Activated gamma-delta T cell treated with Interleukin-2 at 50 U/mL for 16 hours (primary cell): ENCODE results near the gene ZBTB40.

Source experiments
- DNase-seq: peaks from one replicate; pipeline ENCODE4 v3.0.0-alpha.2; 2020

Gene ZBTB40

DNA sequence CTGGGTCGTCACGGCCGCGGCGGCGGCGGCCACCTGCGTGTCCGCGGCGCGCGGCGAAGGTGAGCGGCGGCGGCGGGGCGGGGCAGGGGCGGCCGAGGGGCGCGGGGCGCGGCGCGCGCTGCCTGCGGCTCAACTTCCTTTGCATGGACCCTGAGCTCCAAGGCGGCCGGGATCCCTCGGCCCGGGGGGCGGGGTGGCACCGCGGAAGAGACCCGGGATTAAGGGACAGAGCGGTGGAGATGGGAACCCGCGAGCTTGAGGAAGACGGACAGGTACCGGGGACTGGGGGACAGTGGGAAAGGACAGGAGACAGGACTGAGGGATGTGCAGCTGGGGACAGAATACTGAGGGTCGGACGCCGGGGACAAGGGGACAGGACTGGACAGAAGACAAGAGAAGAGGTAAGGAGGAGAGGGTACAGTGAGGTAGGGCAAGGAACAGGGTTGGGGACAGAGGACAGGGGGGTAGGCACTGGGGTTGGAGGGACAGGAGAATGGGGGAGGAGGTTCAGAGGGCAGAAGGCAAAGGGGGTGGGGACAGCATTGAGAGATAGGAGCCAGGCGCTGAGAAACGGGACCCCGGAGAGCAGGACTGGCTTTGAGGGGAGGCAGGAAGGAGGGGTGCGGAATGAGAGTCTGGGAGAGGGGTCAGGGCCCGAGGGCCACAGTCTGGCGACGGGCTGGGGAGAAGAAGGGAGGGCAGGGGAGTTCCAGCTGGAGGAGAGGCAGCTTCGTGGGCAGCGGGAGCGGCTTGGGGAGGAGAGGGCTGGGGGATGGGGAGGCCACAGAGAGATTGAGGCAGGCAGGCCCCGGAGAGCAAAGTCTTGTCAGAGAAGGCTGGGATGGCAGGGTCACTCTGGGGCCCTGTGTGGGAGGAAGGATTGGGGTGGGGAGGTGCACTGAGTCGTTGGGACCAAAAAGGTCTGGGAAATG, 112.3 kb downstream of the ZBTB40 start:
- no peak for DNase-seq

DNA sequence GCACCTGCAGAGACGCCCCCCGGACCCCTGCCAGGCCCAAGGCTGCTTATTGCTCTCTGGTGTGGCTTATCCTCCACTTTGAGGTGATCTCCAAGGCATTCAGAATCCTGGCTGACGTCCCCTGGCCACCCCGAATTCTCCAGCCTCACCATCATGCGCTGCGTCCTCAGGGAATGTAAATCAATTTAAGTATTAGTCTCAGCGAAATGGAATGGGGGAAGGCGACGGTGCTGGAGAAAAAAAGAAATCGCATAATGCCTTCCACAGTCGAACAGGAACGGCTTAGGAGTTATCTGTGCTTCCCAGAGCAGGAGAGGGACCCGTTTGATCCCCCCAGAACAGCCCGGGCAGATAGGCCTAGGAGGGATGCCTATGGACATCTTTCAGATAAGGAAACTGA, 114.5 kb downstream of the ZBTB40 start:
- DNase-seq: no peak

DNA sequence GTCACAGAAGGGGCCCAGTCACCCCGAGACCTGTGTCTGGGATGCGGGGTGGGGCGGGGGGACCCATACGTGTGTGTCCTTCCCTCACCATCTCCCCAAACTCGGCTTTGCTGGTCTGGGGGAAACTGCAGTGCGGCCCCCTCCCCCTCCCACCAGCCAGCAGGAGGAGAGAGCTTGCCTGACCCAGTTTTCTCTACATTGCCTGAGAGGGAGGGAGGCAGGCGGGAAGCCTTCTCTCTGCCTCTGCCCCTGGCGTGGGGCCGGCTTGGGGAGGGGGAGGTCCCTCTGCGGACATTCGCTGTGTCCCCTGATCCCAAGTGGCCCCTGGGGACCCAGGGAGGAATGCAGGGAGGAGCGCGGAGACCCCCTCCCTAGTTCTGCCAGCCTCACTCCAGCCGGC, 115.5 kb downstream of the ZBTB40 start:
- no peak for DNase-seq

DNA sequence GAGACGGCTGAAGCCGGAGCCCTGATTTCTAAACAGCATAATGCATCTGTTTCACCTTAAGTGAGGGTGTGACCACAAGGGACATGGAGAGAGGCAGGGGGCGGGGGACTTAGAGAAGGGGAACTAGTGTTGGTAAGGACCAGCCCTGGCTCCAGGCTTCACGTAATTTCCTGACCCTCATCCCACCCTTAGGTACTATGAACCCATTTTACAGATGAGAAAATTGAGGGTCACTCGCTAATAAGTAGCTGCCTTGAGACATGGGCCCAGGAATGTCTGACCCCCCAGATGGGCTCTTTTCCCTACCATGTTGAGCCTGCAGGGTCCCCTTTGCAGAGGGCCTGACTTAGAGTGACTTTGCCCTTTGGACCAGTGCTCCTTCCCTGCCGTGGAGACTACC, 116.3 kb downstream of the ZBTB40 start:
- DNase-seq: no peak

DNA sequence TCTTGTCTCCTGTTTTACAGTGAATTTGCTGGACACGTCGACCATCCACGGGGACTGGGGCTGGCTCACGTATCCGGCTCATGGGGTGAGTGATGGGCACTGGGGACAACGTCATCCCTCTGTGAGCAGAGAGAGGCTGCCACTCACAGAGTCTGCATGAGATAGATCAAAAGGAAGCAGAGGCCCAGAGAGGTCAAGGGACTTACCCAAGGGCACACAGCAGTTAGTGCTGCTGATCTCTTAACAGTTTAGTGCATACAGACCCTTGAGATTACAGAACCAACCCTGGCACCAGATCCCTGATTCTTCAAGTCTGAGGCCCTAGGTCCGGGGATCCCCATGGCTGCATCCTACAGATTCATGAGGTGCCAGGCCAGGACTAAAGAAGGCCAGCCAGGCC, 117.6 kb downstream of the ZBTB40 start:
- DNase-seq: no peak

DNA sequence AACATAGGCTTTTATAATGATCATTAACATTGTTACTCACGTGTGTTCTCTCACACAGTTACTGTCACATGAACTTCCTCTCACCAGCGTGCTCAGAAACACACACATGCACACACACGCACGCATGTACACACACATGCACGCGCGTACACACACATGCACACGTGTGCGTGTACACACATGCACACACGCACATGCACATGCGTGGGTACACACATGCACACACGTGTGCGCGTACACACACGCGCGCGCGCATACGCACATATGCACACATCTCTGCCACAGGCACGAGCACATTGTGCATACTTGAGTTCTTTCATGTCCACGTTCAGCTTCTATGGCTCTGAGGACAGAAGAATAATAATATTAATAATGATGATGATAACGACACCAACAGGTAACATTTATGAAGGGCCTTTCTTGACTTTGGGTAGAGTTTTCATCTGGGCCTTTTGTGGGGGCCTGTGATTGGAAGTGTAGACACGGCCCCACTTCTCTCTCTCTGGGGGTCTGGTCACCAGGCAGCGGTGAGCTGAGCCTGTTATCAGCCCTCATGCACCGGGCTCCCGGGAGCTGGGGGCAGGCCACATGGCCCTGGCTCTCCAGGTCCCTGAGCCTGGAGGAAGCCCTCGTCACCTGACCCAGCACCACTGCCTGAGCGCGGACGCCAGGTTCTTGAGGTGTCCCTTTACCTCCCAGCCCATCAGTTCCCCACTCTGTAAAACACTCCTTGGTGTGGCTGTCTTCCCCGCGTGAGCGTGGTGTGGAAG, 118.7 kb downstream of the ZBTB40 start:
- no peak for DNase-seq

DNA sequence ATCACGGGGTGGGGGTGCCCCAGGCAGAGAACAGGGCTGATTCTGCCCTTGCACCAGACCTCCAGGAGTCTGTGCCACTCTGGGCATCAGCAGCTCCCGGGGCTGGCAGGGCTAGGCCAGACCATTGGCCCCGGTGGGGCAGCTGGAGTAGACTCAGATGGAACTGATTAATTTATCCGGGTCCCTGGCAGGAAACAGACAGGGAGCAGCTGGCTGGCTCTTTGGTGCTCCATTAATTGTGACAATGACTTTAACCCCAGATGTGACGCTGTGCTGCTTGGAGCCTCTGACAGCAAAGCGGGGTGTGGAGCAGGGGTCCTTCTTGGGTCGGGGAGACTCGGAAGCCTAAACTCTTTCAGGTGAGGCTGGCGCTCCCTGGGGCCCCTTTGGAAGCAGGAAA, 121.2 kb downstream of the ZBTB40 start:
- DNase-seq: no peak

DNA sequence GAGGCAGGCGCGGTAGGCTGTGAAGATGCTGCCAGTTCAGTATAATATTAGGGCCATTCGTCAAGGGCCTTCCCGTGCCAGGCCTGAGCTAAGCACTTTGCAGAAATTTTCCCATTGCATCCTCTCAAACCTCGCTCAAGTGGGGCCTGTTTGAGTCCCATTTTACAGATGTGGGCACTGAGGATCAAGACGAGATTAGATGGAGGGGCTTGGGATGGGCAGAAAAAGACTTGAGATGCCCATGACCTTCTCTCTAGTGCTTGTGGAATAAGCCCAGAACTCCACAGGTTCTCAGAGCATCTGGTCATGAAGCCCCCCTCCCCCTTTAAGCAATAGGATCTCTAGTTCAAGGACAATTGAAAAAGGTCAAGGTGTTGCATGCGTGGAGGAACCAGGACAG, 121.6 kb downstream of the ZBTB40 start:
- DNase-seq: no peak

DNA sequence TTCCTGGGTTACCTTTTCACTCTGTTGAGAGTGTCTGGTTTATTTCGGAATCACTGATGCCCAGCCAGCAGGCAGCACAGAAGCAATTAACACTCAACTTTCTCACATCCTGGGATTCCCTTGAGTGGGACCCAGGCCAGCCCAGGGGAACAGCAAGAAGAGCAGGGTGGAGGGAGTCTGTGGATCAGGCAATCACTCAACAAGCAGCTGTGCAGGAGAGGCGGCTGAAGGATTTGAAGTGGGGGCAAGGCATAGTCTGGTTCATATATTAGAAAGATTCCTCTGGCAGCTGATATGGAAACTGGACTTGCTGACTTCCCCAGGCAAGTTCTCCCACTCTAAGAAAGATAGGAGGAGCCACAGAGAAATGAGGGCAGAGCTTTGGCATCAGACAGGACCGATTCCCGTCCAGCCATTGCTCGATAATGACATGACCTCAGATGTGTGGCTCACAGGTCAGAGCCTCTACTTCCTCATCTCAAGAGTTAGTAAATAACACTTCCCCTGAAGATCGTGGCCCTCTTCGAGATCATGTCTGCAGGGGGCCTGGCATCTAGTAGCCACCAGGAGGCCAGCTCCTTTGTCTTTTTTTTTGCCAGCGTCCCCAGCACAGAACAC, 124.0 kb downstream of the ZBTB40 start:
- DNase-seq: no peak

DNA sequence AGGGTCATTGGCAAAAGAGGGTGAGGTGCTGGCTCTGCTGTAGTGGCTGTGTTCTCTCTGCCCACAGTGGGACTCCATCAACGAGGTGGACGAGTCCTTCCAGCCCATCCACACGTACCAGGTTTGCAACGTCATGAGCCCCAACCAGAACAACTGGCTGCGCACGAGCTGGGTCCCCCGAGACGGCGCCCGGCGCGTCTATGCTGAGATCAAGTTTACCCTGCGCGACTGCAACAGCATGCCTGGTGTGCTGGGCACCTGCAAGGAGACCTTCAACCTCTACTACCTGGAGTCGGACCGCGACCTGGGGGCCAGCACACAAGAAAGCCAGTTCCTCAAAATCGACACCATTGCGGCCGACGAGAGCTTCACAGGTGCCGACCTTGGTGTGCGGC, 124.5 kb downstream of the ZBTB40 start:
- no peak for DNase-seq

DNA sequence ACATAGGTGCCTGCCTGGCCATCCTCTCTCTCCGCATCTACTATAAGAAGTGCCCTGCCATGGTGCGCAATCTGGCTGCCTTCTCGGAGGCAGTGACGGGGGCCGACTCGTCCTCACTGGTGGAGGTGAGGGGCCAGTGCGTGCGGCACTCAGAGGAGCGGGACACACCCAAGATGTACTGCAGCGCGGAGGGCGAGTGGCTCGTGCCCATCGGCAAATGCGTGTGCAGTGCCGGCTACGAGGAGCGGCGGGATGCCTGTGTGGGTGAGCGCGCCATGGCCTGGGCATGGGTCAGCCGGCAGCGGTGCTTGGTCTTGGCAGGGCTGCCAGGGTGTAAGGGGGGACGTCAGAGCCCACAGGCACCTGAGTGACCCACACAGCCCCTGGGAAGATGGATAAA, 125.0 kb downstream of the ZBTB40 start:
- DNase-seq: no peak

DNA sequence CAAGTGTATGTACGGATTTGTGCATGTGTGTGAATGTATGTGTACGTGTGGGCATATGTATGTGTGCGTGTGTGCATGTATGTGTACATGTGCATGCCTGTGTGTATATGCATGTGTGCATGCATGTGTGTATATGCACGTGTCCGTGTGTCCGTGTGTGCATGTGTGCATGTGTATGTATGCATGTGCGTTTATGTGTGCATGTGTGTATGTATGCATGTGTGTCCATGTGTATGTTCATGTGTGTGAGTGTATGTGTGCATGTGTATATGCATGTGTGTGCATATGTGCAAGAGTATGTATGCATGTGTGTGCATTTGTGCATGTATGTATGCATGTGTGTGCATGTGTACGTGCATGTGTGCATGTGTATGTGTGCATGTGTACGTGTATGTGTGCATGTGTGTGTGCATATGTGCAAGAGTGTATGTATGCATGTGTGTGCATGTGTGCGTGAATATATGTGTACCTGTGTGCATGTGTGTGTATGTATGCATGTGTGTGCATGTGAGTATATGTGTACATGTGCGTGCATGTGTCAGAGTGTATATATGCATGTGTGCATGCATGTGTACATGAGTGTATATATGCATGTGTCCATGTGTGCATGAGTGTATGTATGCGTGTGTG, 127.2 kb downstream of the ZBTB40 start:
- DNase-seq: no peak

DNA sequence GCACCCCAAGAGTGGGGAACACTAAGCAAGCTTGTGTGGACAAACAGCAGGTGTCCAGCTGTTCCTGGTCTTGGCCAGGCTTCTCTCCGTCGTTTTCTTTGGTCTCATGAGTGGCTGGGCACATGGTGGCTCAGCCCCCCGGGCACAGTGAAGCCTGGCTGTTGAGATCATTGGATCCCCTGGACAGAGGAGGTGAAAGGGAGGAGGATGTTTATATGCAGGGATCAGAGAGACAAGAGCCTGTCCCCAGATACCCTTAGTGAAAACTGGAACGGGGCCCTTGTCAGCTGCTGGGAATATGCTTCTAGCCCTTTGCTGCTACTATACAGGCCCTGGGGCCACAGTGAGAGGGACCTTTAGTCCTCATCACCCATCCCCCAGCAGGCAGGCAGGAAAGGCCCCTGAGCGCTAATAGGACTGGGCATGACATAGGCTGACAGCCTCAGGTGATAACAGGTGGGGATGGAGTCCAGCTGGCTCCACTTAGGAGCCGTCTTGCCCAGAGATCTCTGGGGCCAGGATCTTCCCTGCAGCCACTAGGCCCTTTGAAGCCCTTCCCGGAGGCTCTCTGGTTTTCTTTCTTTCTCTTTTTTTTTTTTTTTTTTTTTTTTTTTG, 128.0 kb downstream of the ZBTB40 start:
- no peak for DNase-seq
